ENCODE data around the gene TLR6.
"Not testable (repeated sequence)": the region's sequence is repeated elsewhere in the genome, so short reads cannot be mapped to it uniquely, and the experiment has no call there.

The TLR6 gene

DNA sequence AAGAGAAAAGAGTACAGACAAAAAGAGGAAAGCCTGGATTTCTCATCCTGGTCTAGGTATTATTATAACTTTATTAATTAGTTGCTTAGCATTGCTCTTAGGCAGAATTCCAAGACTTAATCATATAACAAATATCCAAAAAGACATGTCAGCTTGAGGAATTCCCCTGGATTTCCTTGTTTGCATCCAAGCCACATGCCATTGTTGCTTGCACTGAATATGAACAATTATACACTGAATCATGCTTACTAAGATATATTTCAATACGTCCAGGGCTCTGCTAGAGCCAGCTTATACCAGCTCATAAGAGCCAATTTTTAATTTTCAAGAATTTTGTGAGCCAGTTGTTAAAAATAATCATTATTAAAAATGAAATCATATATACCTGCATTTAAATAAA, 68.3 kb downstream of the TLR6 start:
- DNase-seq (ENCODE audit: low read depth in 1 of 2, low spot score in 1 of 2) = no peak

GRCh38 chr4:38787693-38788092, 68.9 kb downstream of the TLR6 start:
- DNase-seq (ENCODE audit: low read depth in 1 of 2, low spot score in 1 of 2) = no peak

GRCh38 chr4:38785901-38786402, 70.7 kb downstream of the TLR6 start:
- no peak for DNase-seq (ENCODE audit: low read depth in 1 of 2, low spot score in 1 of 2)

DNA sequence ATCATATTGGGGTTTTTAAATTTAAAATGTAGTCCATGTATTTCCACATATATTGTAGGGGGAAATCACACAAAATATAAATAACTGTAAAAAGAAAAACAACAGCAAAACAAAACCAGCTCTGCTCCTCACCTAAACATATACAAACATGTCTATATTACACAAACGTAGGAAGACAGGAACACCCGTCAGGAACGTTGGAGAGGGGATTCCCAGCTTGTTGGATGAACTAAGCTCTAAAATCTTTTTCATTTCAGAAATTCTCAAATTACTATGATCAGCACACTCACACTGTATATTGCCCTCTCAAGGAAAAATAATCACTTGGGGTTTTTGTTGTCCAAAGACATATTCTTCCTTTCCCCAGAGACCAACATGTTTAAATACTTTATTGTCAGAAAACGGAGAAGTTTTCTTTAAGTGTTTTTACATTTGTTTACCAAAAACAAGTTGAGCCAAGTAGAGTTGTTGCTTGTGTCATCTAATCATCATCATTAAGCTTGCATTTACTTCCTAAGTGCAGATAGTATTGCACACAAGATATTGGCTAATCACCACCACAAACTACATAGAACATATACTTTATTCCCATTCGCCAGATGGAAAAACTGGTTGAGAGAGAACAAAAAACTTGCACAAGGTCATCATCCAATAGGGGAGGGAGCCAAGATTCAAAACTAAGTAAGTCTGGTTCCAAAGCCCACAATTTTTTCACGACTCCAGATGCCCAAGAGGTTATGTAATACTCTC, 71.4 kb downstream of the TLR6 start:
- DNase-seq (ENCODE audit: low read depth in 1 of 2, low spot score in 1 of 2) = no peak

DNA sequence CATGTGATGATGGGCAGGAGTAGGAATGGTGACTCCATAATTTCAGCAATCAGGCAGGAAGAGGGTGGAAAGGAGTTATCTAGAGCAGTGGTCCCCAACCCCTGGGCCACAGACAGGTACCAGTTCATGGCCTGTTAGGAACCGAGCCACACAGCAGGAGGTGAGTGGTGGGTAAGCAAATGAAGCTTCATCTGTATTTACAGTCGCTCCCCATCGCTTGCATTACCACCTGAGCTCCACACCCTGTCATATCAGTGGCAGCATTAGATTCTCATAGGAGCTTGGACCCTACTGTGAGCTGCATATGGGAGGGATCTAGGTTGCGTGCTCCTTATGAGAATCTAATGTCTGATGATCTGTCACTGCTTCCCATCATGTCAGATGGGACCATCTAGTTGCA, 72.5 kb downstream of the TLR6 start:
- no peak for DNase-seq (ENCODE audit: low read depth in 1 of 2, low spot score in 1 of 2)

GRCh38 chr4:38783109-38783460, 73.5 kb downstream of the TLR6 start:
- no peak for DNase-seq (ENCODE audit: low read depth in 1 of 2, low spot score in 1 of 2)

- no peak for DNase-seq (ENCODE audit: low read depth in 1 of 2, low spot score in 1 of 2)
Observed at GRCh38 chr4:38782452-38783108, 74.0 kb downstream of the TLR6 start, which contains the start of gene TLR10. TSS of gene TLR10 (minus strand) at chr4:38782990. CDS start at chr4:38775590, 7,400 bp downstream.

DNA sequence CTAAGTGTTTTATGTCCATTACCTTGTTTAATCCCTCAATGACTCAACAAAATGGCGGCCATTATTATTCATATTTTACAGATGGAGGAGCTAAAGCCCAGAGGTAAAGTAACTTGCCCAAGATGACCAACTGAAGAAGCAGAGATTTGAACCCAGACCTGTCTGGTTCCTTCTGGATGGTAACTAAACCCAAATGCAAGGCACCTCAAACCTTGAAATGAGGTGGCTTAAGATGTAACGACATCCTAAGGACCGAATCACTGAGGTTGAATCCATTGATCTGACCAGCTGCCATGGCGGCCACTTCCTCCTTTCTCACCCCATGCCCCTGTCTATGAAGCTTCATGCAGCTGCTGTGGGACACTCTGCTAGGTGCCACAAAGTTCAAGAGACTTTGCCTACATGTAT, 74.8 kb downstream of the TLR6 start:
- DNase-seq (ENCODE audit: low read depth in 1 of 2, low spot score in 1 of 2) = no peak

- no peak for DNase-seq (ENCODE audit: low read depth in 1 of 2, low spot score in 1 of 2)
Observed at GRCh38 chr4:38780833-38781484, 75.7 kb downstream of the TLR6 start.

DNA sequence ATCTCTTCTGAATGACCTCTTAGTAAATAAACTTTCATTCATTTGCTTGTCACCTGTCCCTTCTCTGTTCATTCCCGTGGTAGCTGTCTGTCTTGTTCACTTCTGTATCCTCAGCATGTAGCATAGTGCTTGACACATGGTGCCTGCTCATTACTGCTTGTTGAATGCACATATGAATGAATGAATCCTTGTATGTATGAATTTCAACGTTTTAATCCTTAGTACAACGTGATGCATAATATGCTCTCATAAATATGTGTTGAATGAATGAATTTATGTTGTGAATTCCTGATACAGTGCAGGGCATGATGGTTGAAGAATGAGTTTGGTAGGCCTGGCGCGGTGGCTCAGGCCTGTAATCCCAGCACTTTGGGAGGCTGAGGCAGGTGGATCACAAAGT, 76.8 kb downstream of the TLR6 start:
- DNase-seq (ENCODE audit: low read depth in 1 of 2, low spot score in 1 of 2) = no peak

GRCh38 chr4:38777925-38778324, 78.7 kb downstream of the TLR6 start:
- not testable (repeated sequence) for DNase-seq (ENCODE audit: low read depth in 1 of 2, low spot score in 1 of 2)

DNA sequence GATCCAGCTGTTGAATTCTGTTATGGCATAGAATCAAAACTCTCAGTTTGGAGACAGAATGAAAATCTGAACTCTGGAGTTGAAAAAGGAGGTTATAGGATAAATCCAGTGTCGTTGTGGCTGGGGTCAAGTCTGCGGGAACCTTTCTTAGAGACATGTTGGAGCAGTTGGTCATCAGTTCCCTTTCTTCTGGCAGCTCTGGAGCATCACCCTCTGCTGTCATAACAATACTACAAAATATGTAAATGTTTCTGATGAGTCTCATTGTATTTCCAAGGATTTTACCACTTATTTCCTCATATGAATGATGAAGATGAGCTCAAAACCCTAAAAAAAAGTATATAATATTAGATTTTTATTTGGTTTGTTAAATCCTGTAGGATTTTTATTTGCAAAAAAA, 81.3 kb downstream of the TLR6 start:
- DNase-seq (ENCODE audit: low read depth in 1 of 2, low spot score in 1 of 2) = no peak

- DNase-seq (ENCODE audit: low read depth in 1 of 2, low spot score in 1 of 2) = no peak
Observed at GRCh38 chr4:38774181-38774955, 82.2 kb downstream of the TLR6 start.

Data from stimulated activated CD4-positive, alpha-beta T cell treated with anti-CD3 and anti-CD28 coated beads, Interleukin-15, amount 100 ng/mL, for 1 hour (primary cell).